Lower leg skin (tissue), 4 donors: ENCODE measurements around the gene TOP2B. TPM values are rescaled to one million over a fixed set of nuclear protein-coding genes. Genes with fewer than 3 reads are reported as not detected.

Experiments used
- DNase-seq, 2 donors: peaks; one replicate each; pipeline ENCODE4 v3.0.0-alpha.2; 2019; ENCODE audit warnings: low spot score in 2 of 2
- H3K4me3 ChIP-seq: fragments of 200-600 bp; sonication (generic); 2 replicates; pipeline ENCODE4 v1.5.1; 2017; ENCODE audit warnings: mild to moderate bottlenecking, low read depth; ENCODE audit not compliant: poor library complexity, severe bottlenecking
- POLR2A ChIP-seq, 2 donors: fragments of 450-650 bp; IDR thresholded peaks; one replicate each; pipeline ENCODE4 v1.6.1; 2016 to 2017; ENCODE audit warnings: antibody characterized with exemption in 2 of 2, mild to moderate bottlenecking in 1 of 2, moderate library complexity in 1 of 2
- WGBS, 2 donors: methylation state at CpG; one replicate each; pipeline ENCODE4 v1.1.5; 2018; 5-methylcytosine and 5-hydroxymethylcytosine counted together
- intact Hi-C: fragments of 100-400 bp; cut with DNase I; formaldehyde crosslinking; loops from one replicate; pipeline ENCODE4 v1.15.0; 2023; ENCODE audit warnings: low total_unique reads
- total RNA-seq, 4 donors: library from RNA; depleted of rRNA; stranded (reverse); fragments of >200 nt; gene quantifications; one replicate each; pipeline ENCODE4 v1.1.0, GENCODE V29; 2016
- TF ChIP-seq, protein P1 (sequence below), 3 donors: fragments of 450-650 bp; IDR thresholded peaks; one replicate each; pipeline ENCODE4 v1.5.1; 2016; ENCODE audit warnings: antibody characterized with exemption in 3 of 3, mild to moderate bottlenecking in 3 of 3, moderate library complexity in 2 of 3

The TOP2B gene
- total RNA-seq, 4 donors from 2014 or later = 62.9 to 77.4 (median 65.4) TPM

DNA sequence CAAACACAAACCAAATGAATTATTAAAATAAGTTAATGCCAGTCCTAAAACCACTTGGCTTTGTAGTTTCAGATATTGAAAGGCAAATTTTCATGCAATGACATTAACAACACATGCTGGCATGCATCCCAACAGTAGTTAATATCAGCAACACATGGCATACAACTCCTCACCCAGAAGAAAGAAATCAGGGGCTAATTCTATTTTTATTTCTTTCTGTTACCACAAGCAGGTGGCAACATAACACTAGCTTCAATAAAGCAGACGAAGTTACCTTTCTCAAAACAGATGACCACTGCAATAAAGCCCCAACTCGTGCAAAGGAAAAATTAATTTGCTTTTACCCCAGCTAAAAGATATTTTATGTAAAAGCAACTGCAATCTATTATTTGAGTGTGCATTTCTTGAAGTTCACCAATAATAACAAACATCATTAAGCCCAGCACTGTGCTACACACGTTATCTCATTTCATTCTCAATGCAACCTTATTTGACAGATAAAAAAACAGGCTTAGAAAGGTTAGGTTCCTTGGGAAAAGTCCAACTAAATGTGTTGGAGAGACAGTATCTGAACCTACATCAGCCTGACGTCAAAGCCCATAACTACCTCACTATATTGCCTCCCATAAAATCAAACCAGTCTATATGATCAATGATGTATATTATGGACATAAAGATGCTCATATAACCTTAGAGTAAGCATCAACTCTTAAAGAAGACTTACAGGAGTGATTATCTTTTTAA, 2.8 kb downstream of the TOP2B start:
- H3K4me3 ChIP-seq = no peak overlapping the region
- DNase-seq = no peak
- 27 to 30% methylated on average over 4 of the region's 4 CpGs for WGBS, 2 donors
- TF ChIP-seq, protein P1, sequence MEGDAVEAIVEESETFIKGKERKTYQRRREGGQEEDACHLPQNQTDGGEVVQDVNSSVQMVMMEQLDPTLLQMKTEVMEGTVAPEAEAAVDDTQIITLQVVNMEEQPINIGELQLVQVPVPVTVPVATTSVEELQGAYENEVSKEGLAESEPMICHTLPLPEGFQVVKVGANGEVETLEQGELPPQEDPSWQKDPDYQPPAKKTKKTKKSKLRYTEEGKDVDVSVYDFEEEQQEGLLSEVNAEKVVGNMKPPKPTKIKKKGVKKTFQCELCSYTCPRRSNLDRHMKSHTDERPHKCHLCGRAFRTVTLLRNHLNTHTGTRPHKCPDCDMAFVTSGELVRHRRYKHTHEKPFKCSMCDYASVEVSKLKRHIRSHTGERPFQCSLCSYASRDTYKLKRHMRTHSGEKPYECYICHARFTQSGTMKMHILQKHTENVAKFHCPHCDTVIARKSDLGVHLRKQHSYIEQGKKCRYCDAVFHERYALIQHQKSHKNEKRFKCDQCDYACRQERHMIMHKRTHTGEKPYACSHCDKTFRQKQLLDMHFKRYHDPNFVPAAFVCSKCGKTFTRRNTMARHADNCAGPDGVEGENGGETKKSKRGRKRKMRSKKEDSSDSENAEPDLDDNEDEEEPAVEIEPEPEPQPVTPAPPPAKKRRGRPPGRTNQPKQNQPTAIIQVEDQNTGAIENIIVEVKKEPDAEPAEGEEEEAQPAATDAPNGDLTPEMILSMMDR (IDR thresholded peaks at IDR 0.05) = no peak
- intact Hi-C loops = no loop called here

DNA sequence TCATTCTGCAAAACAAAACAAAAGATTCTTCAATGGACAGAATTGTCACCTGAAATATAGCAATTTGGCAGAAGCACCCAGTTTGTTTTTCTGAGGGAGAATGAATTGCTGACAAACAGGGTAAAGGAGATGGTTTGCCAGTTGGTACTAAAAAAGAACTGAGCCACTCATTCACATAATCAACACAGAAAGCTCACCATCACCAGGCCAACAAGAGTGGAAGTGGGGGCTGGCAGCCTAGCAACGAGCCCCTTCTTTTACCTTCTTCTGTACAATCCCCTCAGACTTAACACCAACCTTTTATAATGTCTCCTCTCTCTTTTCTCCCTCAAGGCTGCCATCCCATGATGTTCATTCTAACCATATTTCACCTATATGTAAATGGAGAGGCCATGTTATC, 5.9 kb downstream of the TOP2B start:
- intact Hi-C loops = no loop called here
- DNase-seq = no peak
- H3K4me3 ChIP-seq = no peak overlapping the region
- no peak for TF ChIP-seq POLR2A (IDR thresholded peaks at IDR 0.05)
- TF ChIP-seq, protein P1 (IDR thresholded peaks at IDR 0.05) = no peak
- WGBS, 2 donors = 79 to 83% methylated on average over 1 of the region's 1 CpG

GRCh38 chr3:25657293-25657692, 7.4 kb downstream of the TOP2B start:
- TF ChIP-seq, protein P1 (IDR thresholded peaks at IDR 0.05) = no peak
- TF ChIP-seq POLR2A (IDR thresholded peaks at IDR 0.05) = no peak
- intact Hi-C loops = no loop called here
- H3K4me3 ChIP-seq = no peak overlapping the region
- DNase-seq = no peak

DNA sequence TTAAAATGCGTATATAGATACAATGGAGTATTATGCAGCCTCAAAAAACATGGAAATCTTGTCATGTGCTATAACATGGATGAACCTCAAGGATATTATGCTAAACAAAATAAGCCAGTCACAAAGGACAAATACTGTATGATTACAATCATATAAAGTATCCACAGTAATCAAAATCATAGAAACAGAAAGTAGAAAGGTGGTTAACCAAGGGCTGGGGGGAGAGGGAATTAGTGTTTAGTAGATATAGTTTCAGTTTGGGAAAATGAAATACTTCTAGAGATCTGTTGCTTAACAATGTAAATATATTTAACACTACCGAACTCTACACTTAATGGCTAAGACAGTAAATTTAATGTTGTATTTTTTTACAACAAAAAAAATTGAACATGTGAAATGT, 9.0 kb downstream of the TOP2B start:
- TF ChIP-seq POLR2A (IDR thresholded peaks at IDR 0.05) = no peak
- TF ChIP-seq, protein P1 (IDR thresholded peaks at IDR 0.05) = no peak
- intact Hi-C loops = no loop called here
- WGBS, 2 donors = 87 to 93% methylated on average over 2 of the region's 2 CpGs
- no peak for DNase-seq
- no peak overlapping the region for H3K4me3 ChIP-seq

DNA sequence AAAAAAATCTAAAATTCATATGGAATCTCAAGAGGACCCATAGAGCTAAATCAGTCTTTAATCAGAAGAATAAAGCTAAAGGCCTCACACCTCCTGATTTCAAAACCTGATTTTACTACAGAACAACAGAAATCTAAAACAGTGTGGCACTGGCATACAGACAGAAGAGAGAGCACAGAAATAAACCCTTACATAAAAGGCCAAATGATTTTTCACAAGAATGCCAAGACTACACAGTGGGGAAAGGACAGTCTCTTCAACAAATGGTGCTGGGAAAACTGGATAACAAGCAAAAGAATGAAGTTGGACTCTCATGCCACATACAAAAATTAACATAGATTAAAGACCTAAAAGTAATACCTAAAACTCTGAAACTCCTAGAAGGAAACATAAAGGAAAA, 10.1 kb downstream of the TOP2B start:
- intact Hi-C loops = no loop called here
- H3K4me3 ChIP-seq = no peak overlapping the region
- TF ChIP-seq, protein P1 (IDR thresholded peaks at IDR 0.05) = no peak
- no peak for TF ChIP-seq POLR2A (IDR thresholded peaks at IDR 0.05)
- DNase-seq = no peak

- TF ChIP-seq, protein P1 (IDR thresholded peaks at IDR 0.05) = no peak
- no peak for TF ChIP-seq POLR2A (IDR thresholded peaks at IDR 0.05)
- WGBS, 2 donors = 90 to 92% methylated on average over 3 of the region's 3 CpGs
- DNase-seq = no peak
- intact Hi-C loops = no loop called here
- no peak overlapping the region for H3K4me3 ChIP-seq
Measured at GRCh38 chr3:25653322-25653721, 11.4 kb downstream of the TOP2B start.
